ENCODE measurements around the gene PREB.

PREB gene

GRCh38 chr2:27085673-27086089 is 48.8 kb downstream of the PREB start:
- H3K27me3 ChIP-seq (ENCODE audit: control insufficient read depth, insufficient read depth, low read length): no peaks in the 10 kb centered on the region
- H3K27ac ChIP-seq (ENCODE audit: low read depth, low read length): peak overlapping the region; percentile 90
- H3K4me3 ChIP-seq (ENCODE audit: low read length): peak overlapping the region; percentile 60
- H3K36me3 ChIP-seq (ENCODE audit: control insufficient read depth, insufficient read depth, low read length): no peaks in the 10 kb centered on the region
- H3K4me1 ChIP-seq (ENCODE audit: control insufficient read depth, insufficient read depth, low read length): peaks cover 29% of the 10 kb centered on the region
- H3K9ac ChIP-seq (ENCODE audit: low read length): no peak overlapping the region

GRCh38 chr2:27085062-27085672 is 49.3 kb downstream of the PREB start:
- Histone ChIP-seq H3K27ac (ENCODE audit: low read depth, low read length) (peak overlapping the region; percentile 90), H3K4me3 (ENCODE audit: low read length) (peak overlapping the region; percentile 60)

GRCh38 chr2:27084297-27085061 is 50.0 kb downstream of the PREB start:
- H3K4me3 ChIP-seq (ENCODE audit: low read length): no peak overlapping the region
- peak overlapping the region; percentile 90 for H3K27ac ChIP-seq (ENCODE audit: low read depth, low read length)
- no peak overlapping the region for H3K9ac ChIP-seq (ENCODE audit: low read length)
- peaks cover 2% of the 10 kb centered on the region for H3K36me3 ChIP-seq (ENCODE audit: control insufficient read depth, insufficient read depth, low read length)
- no peaks in the 10 kb centered on the region for H3K27me3 ChIP-seq (ENCODE audit: control insufficient read depth, insufficient read depth, low read length)
- peaks cover 32% of the 10 kb centered on the region for H3K4me1 ChIP-seq (ENCODE audit: control insufficient read depth, insufficient read depth, low read length)

More at GRCh38 chr2:27085062-27085672, 49.3 kb downstream of the PREB start:
- H3K9ac ChIP-seq (ENCODE audit: low read length): no peak overlapping the region
- H3K36me3 ChIP-seq (ENCODE audit: control insufficient read depth, insufficient read depth, low read length): peaks cover 2% of the 10 kb centered on the region
- H3K4me1 ChIP-seq (ENCODE audit: control insufficient read depth, insufficient read depth, low read length): peaks cover 32% of the 10 kb centered on the region
- no peaks in the 10 kb centered on the region for H3K27me3 ChIP-seq (ENCODE audit: control insufficient read depth, insufficient read depth, low read length)

DNA sequence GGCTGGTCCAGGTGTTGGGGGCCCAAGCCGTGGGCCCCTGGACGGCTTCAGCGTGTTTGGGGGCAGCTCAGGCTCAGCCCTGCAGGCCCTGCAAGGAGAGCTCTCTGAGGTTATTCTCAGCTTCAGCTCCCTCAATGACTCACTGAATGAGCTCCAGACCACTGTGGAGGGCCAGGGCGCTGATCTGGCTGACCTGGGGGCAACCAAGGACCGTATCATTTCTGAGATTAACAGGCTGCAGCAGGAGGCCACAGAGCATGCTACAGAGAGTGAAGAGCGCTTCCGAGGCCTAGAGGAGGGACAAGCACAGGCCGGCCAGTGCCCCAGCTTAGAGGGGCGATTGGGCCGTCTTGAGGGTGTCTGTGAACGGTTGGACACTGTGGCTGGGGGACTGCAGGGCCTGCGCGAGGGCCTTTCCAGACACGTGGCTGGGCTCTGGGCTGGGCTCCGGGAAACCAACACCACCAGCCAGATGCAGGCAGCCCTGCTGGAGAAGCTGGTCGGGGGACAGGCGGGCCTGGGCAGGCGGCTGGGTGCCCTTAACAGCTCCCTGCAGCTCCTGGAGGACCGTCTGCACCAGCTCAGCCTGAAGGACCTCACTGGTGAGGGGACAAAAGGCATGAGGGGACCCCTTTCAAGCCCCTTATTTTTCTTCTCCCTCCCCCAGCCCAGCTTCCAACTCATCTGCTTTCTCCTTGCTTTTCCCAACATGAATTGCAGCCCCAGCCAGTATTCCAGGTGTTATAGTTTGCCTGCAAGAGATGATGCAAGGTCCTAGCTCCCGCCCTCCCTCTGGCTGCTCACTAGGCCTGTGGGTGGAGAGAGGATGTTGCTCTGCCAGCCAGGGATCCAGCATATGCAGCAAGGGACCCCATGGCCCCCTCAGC is 50.8 kb downstream of the PREB start:
- peak overlapping the region; percentile 13 for H3K27ac ChIP-seq (ENCODE audit: low read depth, low read length)
- no peak overlapping the region for H3K9ac ChIP-seq (ENCODE audit: low read length)
- H3K4me1 ChIP-seq (ENCODE audit: control insufficient read depth, insufficient read depth, low read length): peaks cover 32% of the 10 kb centered on the region
- no peak overlapping the region for H3K4me3 ChIP-seq (ENCODE audit: low read length)
- H3K36me3 ChIP-seq (ENCODE audit: control insufficient read depth, insufficient read depth, low read length): peaks cover 2% of the 10 kb centered on the region
- no peaks in the 10 kb centered on the region for H3K27me3 ChIP-seq (ENCODE audit: control insufficient read depth, insufficient read depth, low read length)

DNA sequence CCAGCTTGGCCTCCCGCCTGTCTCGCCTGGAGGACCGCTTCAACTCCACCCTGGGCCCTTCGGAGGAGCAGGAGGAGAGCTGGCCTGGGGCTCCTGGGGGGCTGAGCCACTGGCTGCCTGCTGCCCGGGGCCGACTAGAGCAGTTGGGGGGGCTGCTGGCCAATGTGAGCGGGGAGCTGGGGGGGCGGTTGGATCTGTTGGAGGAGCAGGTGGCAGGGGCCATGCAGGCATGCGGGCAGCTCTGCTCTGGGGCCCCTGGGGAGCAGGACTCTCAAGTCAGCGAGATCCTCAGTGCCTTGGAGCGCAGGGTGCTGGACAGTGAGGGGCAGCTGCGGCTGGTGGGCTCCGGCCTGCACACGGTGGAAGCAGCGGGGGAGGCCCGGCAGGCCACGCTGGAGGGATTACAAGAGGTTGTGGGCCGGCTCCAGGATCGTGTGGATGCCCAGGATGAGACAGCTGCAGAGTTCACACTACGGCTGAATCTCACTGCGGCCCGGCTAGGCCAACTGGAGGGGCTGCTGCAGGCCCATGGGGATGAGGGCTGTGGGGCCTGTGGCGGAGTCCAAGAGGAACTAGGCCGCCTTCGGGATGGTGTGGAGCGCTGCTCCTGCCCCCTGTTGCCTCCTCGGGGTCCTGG is 51.5 kb downstream of the PREB start:
- Histone ChIP-seq H3K27ac (ENCODE audit: low read depth, low read length) (no peak overlapping the region), H3K4me3 (ENCODE audit: low read length) (no peak overlapping the region), H3K4me1 (ENCODE audit: control insufficient read depth, insufficient read depth, low read length) (peaks cover 33% of the 10 kb centered on the region), H3K9ac (ENCODE audit: low read length) (no peak overlapping the region), H3K36me3 (ENCODE audit: control insufficient read depth, insufficient read depth, low read length) (peaks cover 2% of the 10 kb centered on the region), H3K27me3 (ENCODE audit: control insufficient read depth, insufficient read depth, low read length) (no peaks in the 10 kb centered on the region)

DNA sequence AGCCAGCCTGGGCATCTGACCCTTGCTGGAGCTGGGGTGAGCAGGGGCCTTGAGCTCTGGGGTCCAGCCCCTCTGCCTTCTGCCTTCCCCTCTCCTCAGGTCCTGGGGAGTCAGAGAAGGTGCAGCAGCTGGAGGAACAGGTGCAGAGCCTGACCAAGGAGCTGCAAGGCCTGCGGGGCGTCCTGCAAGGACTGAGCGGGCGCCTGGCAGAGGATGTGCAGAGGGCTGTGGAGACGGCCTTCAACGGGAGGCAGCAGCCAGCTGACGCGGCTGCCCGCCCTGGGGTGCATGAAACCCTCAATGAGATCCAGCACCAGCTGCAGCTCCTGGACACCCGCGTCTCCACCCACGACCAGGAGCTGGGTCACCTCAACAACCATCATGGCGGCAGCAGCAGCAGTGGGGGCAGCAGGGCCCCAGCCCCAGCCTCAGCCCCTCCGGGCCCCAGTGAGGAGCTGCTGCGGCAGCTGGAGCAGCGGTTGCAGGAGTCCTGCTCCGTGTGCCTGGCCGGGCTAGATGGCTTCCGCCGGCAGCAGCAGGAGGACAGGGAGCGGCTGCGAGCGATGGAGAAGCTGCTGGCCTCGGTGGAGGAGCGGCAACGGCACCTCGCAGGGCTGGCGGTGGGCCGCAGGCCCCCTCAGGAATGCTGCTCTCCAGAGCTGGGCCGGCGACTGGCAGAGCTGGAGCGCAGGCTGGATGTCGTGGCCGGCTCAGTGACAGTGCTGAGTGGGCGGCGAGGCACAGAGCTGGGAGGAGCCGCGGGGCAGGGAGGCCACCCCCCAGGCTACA is 52.3 kb downstream of the PREB start:
- H3K4me3 ChIP-seq (ENCODE audit: low read length): peak overlapping the region; percentile 82
- no peaks in the 10 kb centered on the region for H3K27me3 ChIP-seq (ENCODE audit: control insufficient read depth, insufficient read depth, low read length)
- H3K27ac ChIP-seq (ENCODE audit: low read depth, low read length): peak overlapping the region; percentile 84
- H3K4me1 ChIP-seq (ENCODE audit: control insufficient read depth, insufficient read depth, low read length): peaks cover 38% of the 10 kb centered on the region
- no peak overlapping the region for H3K9ac ChIP-seq (ENCODE audit: low read length)
- peaks cover 2% of the 10 kb centered on the region for H3K36me3 ChIP-seq (ENCODE audit: control insufficient read depth, insufficient read depth, low read length)
